Measurements from ENCODE around the gene BDKRB2.

BDKRB2 gene

DNA sequence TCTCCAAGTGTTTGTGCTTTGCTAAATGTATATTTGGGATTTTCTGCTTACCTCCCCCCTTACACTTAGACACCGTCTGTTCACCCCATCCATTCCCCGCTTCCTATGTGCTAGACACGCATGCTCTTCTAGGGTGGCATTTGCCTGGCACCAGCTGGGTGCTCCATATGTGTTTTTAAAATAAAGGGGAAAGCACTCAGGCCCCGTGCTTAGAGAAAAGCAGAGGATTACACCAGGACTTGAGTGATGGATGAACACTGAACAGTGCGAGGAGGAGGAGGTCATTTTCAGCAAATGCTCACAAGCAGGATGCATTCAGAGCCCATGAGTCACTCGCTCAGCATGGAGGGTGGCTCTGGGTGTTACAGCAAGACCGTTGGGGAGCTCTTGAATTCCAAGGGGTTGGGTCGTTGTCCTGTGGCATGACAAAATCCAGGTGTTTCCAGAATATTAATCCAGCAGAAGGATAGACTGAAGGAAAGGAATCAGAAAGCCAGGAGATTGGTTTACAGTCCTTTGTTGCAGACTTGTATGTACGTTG lies 48.4 kb downstream of the BDKRB2 start:
- DNase-seq, result no peak

GRCh38 chr14:96254687-96255086 lies 50.0 kb downstream of the BDKRB2 start:
- DNase-seq, result no peak

DNA sequence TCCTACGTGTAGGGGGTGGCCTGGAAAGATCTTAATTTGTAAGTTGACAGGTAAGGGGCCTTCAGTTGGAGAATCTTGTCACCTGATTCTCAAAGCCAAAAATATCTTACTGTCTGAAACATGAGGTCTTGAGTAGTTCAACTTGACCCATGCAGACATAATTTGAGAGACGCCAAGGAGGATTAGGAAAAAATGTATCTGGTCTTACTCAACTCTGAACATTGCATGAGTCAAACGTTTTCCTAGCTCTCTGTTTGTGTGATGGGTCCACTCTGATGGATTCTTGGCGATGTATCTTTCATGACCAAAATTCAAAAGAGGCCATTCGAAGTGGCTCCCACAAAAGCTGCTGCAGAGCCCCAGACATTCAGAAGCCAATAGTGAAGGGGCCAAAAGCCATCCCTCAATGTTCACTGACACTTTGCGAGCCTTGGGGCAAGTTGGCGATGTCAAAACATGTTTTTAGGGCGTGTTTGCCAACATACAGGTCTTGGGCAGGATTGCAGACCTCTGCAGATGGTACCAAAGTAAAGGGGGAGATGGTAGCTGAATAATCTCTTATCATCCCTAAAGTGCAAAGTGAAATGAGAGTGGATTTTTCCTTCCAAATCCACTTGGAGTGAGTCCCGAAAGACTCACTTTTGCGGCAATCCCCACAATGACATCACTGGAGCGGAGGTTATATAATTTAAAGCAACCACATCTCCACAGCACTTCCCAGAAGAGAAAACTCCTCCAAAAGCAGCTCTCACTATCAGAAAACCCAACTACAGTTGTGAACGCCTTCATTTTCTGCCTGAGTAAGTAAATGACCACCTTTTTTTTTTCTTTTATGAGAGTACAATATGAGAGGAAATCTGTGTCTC lies 51.1 kb downstream of the BDKRB2 start, which contains the start of gene BDKRB1:
TSS of gene BDKRB1 (plus strand) at position 710 of the 866 bp plus-strand sequence. CDS start 7,473 bp downstream, outside the sequence.
- no peak for DNase-seq

- DNase-seq, result no peak
Observed at GRCh38 chr14:96256407-96256806, 51.8 kb downstream of the BDKRB2 start.

DNA sequence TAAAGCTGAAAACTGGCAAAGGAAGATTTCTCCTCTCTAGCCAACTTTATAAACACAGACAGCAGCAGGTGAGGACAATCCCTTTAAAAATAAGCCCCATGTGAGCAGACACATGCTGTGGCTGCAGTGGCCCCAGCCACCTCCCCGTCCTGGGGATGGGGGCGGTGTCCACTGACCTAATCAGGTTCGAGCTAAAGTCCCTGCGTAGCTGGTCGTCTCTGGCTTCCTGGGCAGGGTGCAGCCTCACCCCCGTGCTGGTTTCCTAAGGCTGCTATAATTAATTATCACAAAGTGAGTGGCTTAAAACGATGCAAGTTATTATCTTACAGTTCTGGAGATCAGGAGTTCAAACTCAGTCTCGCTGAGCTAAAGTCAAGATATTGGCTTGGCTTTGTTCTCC lies 52.4 kb downstream of the BDKRB2 start:
- no peak for DNase-seq

DNA sequence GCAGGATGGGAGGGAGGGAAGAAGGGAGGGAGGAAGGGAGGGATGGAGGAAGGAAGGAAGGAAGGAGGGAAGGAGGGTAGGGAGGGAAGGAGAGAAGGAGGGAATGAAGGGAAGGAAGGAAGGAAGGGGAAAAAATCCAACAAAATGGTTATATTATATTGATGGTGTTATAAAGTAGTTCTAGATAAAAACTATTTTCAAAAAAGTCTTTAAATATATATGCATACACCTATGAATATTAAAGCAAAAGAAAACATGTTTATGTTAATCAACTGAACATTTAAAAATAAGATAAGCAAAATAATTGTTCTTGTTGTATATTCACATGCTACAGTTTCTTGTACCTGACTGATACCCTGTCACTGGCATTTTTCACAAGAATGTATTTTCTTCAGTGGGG lies 53.3 kb downstream of the BDKRB2 start:
- no peak for DNase-seq

GRCh38 chr14:96260341-96260821 lies 55.7 kb downstream of the BDKRB2 start:
- no peak for DNase-seq

DNA sequence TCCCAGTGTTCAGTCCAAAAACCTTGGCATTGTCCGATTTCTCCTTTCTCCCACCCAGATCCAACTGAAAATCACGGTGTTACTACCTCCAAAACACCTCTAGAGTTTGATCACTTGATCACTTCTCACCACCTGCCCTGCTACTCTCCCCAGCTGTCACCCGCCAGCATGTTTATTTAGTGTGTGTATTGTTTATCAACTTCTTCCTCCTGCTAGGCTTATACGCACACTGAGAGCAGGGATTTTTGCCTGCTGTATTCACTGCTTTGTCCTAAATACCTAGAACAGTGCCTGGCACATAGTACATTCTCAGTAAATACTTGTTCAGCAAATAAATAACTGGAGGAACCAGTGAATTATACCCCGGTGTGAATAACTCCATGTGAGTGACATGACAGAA lies 56.4 kb downstream of the BDKRB2 start:
- DNase-seq, result no peak

DNA sequence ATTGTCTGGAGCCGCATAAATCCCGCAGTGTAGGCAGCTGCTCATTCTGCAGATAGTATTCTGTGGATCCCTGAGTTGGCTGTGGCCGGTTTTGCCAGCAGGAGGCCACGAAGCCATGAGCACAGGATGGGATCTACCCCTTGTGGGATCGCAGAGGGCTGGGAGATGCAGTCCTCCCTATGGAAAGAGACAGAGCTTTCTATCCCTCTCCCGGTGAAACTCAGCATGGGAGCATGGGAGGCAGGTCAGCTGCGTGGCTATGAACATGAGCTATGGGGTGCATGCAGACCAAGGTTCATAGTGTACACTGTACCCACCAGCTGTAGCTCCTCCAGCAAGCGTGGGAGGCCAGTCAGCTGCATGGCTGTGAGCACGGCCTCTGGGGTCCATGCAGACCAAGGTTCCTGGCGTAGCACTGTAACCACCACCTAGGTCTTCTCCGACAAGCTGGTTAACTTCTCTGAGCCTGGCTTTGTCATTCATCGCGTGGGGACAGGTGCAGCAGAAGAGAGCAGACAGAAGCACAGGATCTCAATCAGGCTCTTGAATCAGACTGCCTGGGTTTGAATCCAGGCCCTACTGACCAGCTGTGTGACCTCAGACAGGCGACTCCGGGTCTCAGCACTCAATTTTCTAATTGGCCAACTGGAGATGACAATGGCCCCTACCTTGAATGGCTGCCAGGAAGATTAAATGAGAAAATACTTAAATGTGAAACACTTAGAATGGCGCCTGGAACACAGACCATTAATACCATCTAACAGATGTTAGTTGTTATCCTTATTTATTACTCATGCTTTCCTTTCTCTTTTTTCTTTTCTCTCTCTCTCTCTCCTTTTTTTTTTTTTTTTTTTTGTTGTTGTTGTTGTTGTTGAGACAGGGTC lies 57.4 kb downstream of the BDKRB2 start:
- DNase-seq, result no peak

GRCh38 chr14:96263347-96264199 lies 58.9 kb downstream of the BDKRB2 start:
- DNase-seq, result no peak

DNA sequence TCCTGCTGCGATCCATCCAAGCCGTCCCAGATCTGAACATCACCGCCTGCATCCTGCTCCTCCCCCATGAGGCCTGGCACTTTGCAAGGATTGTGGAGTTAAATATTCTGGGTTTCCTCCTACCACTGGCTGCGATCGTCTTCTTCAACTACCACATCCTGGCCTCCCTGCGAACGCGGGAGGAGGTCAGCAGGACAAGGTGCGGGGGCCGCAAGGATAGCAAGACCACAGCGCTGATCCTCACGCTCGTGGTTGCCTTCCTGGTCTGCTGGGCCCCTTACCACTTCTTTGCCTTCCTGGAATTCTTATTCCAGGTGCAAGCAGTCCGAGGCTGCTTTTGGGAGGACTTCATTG lies 59.5 kb downstream of the BDKRB2 start:
- no peak for DNase-seq

DNA sequence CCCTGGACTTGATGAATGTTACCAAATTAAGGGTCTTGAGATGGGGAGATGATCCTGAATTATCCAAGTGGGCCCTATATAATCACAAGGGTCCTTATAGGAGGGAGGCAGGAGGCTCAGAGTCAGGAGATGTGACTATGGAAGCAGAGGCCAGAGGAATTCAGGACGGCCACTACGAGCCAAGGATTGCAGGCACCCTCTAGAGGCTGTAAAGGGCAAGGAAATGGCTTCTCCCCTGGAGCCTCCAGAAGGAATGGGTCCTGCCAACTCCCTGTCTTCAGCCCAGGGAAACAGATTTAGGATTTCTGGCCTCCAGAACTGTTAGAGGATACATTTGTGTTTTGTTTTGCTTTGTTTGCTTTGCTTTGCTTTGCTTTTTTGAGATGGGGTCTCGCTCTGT lies 60.2 kb downstream of the BDKRB2 start:
- no peak for DNase-seq

DNA sequence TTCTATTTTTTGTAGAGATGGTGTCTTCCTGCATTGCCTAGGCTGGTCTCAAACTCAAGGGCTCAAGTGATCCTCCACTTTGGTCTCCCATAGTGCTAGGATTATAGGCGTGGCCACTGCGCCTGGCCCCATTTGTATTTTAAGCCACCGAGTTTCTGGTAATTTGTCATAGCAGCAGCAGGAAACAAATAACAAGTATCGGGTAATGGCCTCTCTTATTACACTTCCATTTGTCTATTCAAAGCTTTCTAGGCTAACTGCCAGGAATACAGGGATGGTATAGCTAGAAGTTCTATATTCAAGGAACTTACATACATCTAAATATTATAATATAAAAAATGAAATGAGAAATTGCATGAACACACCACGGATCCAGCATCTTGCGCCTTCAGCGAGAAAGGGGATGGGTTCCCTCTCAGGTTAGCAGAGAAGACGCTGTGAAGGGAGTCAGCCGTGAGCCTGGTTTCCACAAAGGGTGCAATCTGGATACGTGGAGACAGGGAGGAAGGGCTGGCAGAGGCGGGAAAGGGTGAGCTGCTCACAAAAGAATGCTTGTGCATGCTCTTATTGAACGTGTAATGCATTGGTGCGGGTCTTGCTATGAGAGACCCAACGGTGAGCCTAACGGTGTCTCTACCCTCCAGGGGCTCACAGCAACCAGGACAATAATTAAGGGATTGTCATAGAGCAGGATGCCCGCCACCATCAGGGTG lies 60.9 kb downstream of the BDKRB2 start:
- DNase-seq, result no peak

DNA sequence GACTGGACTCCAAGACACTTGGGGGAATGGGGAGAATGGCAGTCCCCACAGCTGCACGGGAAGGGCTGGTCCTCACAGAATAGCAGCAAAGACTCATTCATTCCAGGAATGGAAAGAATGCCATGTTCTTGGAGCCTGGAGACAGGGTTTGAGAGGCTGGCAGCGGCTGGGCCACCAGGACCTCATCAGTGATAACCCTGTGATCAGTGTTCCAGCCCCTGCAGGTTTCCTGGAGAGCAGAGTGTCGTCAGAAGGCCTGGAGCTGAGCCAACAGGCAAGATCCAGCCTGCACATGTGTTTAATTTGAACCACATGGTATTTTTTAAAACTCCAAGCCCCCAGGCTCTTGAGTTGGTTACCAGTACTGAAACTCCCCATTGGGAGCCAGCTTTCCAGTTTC lies 62.7 kb downstream of the BDKRB2 start:
- no peak for DNase-seq

- no peak for DNase-seq
Observed at GRCh38 chr14:96267916-96268315, 63.3 kb downstream of the BDKRB2 start.

DNA sequence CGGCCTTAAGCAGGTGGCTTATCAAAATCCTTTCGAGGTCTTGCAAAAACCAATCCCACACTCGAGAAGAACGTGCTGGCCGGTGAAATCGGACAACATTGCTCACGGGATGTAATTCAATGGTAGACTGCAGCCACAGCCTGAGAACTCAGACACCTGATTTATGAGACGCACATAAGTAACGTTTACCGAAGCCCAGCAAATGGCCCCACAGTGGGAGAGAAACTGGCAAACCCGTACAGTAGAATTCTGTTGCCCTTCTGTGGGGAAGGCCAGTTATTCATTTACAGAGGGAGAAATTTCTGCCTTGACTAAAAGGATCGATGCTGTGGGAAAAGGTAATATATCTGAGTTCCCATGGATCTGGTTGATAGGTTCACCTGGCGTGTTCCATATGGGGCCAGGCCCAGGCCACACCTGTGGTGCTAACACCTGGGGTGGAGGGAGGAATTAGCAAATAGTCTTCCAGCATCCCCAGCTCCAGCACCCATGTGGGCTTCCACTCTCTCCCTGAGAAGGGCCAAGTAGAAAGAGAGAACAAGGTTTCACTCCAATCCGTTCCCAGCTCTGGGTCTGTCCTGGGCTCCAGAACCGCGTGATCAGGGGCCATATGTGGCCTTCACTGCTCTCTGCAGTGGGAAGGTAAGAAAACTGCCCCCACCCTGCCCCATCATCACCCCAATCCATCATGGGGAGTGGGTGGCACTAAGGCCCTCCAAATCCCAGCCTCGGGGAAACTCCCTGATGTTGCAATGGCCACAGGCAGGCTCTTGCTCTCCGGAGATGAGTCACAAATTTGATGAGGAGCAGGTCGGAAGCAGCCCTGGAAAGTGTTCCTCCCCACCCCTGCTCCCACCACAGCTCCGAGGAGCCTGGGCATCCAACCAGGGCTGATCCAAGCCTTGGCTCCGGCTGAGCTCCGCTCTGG lies 64.1 kb downstream of the BDKRB2 start:
- DNase-seq, result no peak

GRCh38 chr14:96269359-96269710 lies 64.7 kb downstream of the BDKRB2 start:
- no peak for DNase-seq

DNA sequence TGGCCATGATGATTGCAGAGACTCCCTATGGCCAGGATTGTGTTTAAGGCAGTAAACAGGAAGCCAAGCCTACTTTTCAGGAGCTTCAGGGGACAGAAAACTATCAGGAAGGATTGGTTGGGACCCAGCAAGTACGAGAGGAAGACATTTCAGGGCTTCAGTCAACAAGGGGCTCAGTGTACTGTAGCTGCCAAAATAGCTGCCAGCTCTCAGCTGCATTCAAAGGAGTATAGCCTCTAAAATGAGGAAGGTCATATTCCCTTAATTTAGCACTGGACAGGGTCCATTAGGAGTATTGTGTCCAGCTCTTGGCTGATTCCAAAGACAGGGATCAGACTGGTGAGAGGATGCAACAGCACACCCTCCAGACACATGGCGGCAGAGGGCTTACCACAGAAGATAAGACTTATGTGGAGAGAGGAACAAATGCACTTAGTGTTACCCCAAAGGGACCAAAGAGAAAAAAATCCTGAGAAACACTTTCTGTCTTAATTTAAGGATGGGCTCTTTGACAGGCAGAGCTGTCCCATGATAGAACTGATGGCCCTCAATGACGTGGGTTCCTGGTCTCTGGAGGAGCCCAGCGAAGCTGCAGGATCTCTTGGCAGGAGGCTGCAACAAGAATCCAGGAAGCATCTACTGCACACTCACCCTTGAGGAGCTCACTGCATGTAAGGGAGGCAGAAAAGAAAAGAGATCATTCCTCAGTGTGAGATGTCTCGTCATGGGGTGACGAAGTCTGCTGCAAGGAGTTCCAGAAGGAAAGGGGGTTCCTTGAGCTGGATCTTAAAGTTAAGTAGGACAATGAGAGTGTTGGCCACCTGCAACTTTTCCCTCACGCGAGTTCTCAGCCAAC lies 66.2 kb downstream of the BDKRB2 start:
- DNase-seq, result no peak

GRCh38 chr14:96271421-96271762 lies 66.8 kb downstream of the BDKRB2 start:
- DNase-seq, result no peak

Data from activated naive CD4-positive, alpha-beta T cell treated with Interleukin-2 at 50 U/mL for 16 hours (primary cell).